ENCODE results near the gene MDP1.

- TF ChIP-seq, protein P1, sequence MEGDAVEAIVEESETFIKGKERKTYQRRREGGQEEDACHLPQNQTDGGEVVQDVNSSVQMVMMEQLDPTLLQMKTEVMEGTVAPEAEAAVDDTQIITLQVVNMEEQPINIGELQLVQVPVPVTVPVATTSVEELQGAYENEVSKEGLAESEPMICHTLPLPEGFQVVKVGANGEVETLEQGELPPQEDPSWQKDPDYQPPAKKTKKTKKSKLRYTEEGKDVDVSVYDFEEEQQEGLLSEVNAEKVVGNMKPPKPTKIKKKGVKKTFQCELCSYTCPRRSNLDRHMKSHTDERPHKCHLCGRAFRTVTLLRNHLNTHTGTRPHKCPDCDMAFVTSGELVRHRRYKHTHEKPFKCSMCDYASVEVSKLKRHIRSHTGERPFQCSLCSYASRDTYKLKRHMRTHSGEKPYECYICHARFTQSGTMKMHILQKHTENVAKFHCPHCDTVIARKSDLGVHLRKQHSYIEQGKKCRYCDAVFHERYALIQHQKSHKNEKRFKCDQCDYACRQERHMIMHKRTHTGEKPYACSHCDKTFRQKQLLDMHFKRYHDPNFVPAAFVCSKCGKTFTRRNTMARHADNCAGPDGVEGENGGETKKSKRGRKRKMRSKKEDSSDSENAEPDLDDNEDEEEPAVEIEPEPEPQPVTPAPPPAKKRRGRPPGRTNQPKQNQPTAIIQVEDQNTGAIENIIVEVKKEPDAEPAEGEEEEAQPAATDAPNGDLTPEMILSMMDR (IDR thresholded peaks at IDR 0.05), result no peak
- no peak for TF ChIP-seq POLR2A (IDR thresholded peaks at IDR 0.05)
Observed at GRCh38 chr14:24164518-24164991, 51.3 kb downstream of the MDP1 start.
